Measurements from ENCODE around the gene CRTC2. TPM values are rescaled to one million over a fixed set of nuclear protein-coding genes. Genes with fewer than 3 reads are reported as not detected.
"Not testable (repeated sequence)": the region's sequence is repeated elsewhere in the genome, so short reads cannot be mapped to it uniquely, and the experiment has no call there.

Gene CRTC2, protein sequence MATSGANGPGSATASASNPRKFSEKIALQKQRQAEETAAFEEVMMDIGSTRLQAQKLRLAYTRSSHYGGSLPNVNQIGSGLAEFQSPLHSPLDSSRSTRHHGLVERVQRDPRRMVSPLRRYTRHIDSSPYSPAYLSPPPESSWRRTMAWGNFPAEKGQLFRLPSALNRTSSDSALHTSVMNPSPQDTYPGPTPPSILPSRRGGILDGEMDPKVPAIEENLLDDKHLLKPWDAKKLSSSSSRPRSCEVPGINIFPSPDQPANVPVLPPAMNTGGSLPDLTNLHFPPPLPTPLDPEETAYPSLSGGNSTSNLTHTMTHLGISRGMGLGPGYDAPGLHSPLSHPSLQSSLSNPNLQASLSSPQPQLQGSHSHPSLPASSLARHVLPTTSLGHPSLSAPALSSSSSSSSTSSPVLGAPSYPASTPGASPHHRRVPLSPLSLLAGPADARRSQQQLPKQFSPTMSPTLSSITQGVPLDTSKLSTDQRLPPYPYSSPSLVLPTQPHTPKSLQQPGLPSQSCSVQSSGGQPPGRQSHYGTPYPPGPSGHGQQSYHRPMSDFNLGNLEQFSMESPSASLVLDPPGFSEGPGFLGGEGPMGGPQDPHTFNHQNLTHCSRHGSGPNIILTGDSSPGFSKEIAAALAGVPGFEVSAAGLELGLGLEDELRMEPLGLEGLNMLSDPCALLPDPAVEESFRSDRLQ
- total RNA-seq: 62.8 and 76.4 TPM in 2 replicates

DNA sequence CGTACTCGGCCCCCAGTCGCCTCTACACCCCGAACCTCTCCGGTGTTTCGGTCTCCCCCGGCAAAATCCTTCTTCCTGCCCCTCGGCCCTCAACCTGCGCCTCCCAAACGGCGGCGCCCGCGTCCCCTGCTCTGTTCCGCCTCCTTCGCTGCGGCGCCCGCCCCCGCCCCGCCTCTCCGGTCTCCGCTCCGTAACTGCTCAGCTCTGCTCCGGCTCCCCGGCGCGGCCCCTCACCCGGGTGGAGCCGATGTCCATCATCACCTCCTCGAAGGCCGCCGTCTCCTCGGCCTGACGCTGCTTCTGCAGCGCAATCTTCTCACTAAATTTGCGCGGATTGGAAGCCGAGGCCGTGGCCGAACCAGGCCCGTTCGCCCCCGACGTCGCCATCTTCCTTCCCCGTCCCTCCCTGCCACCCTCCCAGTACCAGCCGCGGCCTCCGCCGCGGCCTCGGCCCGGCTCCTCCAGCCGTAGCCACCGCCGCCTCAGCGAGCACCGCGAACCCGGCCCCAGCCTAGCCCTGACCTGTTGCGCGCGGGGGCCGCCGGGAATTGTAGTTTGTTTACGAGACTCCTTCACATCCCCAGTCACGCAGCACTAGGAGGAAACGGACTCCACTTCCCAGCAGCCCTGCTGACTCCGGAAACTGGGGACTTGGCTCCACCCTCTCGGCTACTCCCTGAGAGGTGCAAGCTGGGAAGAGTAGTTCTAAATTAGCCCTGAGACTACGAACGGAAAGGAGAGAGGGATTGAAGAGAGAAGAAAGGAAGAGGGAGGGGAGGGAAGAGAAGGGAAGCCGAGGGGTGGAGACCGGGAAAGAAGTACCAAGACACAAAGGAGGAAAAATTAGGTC lies at the start of gene CRTC2:
TSS of gene CRTC2 (minus strand) at position 502 of the 850 bp plus-strand sequence. CDS start at position 387, 115 bp downstream.
- peaks cover 65% of the 10 kb centered on the region for H3K4me1 Mint-ChIP-seq (ENCODE audit: low read depth)
- no peaks in the 10 kb centered on the region for H3K27me3 Mint-ChIP-seq (ENCODE audit: insufficient read depth)
- intact Hi-C loops (cut with micrococcal nuclease): loop anchor here (1.0 to 5.0 kb wide), 9 partner anchors 9 to 314 kb away; partner anchors contain the start of genes CREB3L4, DENND4B, HAX1 and INTS3
- peak; percentile 96 for DNase-seq (ENCODE audit: low spot score)
- no peaks in the 10 kb centered on the region for H3K9me3 Mint-ChIP-seq
- peak within 1 kb of the TSS; percentile 97 for H3K4me3 Mint-ChIP-seq
- peaks cover 24% of the 10 kb centered on the region for H3K36me3 Mint-ChIP-seq (ENCODE audit: low read depth)
- peak within 1 kb of the TSS; percentile 81 for H3K27ac Mint-ChIP-seq

DNA sequence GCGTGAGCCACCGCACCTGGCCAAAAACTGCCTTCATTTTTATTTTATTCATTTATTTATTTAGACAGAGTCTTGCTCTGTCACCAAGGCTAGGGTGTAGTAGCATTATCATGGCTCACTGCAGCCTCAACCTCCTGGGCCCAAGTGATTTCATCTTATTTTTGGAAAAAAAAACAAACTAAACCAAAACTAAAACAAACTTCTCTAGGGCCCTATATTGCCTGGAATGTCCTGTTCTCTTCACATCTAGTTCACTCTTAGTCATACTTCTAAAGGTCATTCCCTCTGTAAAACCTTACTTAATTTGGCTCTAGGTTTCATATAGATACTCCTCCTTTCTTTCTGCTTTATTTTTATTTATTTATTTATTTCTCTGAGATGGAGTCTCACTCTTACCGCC lies 47.7 kb upstream of the CRTC2 start:
- intact Hi-C loops (cut with micrococcal nuclease): no loop called here
- Mint-ChIP-seq H3K9me3 (no peaks in the 10 kb centered on the region), H3K27me3 (ENCODE audit: insufficient read depth) (peaks cover 2% of the 10 kb centered on the region), H3K27ac (no peak overlapping the region), H3K4me3 (no peak overlapping the region), H3K36me3 (ENCODE audit: low read depth) (no peaks in the 10 kb centered on the region), H3K4me1 (ENCODE audit: low read depth) (no peaks in the 10 kb centered on the region)
- DNase-seq (ENCODE audit: low spot score): no peak

DNA sequence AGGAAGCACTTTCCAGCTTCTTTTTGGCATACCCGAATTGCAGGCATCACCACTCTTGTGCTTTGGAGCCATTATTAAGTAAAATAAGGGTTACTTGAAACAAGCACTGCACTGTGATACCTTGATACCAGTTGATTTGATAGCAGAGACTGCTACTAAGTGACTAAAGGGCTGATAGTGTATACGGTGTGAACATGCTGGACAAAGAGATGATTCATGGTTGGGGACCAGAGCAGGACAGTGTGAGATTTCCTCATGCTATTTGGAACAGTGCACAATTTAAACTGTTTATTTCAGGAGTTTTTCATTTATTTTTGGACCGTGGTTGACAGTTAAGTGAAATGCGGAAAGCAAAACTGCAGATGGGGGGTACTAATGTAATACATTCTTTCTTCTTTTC lies 42.0 kb upstream of the CRTC2 start:
- no peak overlapping the region for H3K27ac Mint-ChIP-seq
- no peak overlapping the region for H3K4me3 Mint-ChIP-seq
- H3K4me1 Mint-ChIP-seq (ENCODE audit: low read depth): no peaks in the 10 kb centered on the region
- no peaks in the 10 kb centered on the region for H3K9me3 Mint-ChIP-seq
- intact Hi-C loops (cut with micrococcal nuclease): no loop called here
- no peaks in the 10 kb centered on the region for H3K27me3 Mint-ChIP-seq (ENCODE audit: insufficient read depth)
- DNase-seq (ENCODE audit: low spot score): no peak
- peaks cover 4% of the 10 kb centered on the region for H3K36me3 Mint-ChIP-seq (ENCODE audit: low read depth)

DNA sequence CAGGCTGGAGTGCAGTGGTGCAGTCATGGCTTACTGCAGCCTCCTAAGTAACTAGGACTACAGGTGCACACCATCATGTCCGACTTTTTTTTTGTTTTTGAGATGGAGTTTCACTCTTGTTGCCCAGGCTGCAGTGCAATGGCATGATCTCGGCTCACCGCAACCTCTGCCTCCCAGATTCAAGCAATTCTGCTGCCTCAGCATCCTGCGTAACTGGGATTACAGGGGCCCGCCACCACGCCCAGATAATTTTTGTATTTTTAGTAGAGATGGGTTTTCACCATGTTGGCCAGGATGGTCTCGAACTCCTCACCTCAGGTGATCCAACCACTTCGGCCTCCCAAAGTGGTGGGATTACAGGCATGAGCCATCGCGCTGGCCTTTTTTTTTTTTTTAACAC lies 38.5 kb upstream of the CRTC2 start:
- H3K9me3 Mint-ChIP-seq; H3K27me3 Mint-ChIP-seq (ENCODE audit: insufficient read depth); H3K4me3 Mint-ChIP-seq; intact Hi-C loops (cut with micrococcal nuclease); DNase-seq (ENCODE audit: low spot score); H3K27ac Mint-ChIP-seq: not testable (repeated sequence)
- H3K36me3 Mint-ChIP-seq (ENCODE audit: low read depth): peaks cover 26% of the 10 kb centered on the region
- peaks cover 15% of the 10 kb centered on the region for H3K4me1 Mint-ChIP-seq (ENCODE audit: low read depth)

DNA sequence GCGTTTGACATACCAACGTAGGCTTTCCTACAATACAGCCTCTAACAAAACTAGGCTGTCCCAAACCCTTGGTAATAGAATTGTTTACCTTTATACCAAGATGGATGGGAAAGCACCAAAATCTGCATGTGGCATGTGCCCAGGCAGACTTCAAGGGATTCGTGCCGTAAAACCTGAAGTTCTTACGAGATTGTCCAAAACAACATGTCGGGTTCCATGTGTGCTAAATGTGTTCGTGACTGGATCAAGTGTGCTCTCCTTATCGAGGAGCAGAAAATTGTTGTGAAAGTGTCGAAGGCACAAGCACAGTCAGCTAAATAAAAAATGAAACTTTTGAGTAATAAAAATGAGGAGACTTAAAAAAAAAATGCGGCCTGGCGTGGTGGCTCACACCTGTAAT lies 37.2 kb upstream of the CRTC2 start:
- Mint-ChIP-seq H3K27me3 (ENCODE audit: insufficient read depth) (no peaks in the 10 kb centered on the region), H3K27ac (peak overlapping the region; percentile 21), H3K9me3 (no peaks in the 10 kb centered on the region), H3K36me3 (ENCODE audit: low read depth) (peaks cover 39% of the 10 kb centered on the region), H3K4me1 (ENCODE audit: low read depth) (peaks cover 24% of the 10 kb centered on the region), H3K4me3 (peak overlapping the region; percentile 8)
- intact Hi-C loops (cut with micrococcal nuclease): no loop called here
- no peak for DNase-seq (ENCODE audit: low spot score)

DNA sequence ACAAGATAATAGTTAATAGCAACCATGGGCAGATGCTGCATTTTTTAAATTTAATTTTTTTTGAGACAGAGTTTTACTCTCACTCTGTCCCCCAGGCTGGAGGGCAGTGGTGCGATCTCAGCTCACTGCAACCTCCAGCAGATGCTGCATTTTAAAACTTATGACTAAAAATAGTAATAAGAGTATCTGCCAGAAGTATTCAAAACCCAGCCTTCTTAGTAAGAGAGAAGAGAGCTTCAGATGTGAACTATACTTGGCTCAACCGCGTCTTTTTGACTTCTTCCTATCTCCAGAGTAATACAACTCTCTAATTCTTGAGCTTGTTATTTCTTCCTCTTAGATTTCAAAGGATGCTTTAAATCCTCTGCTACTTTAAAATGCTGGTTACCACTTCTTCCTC lies 36.8 kb upstream of the CRTC2 start:
- Mint-ChIP-seq H3K4me3 (peak overlapping the region; percentile 8), H3K27me3 (ENCODE audit: insufficient read depth) (no peaks in the 10 kb centered on the region), H3K27ac (peak overlapping the region; percentile 21), H3K4me1 (ENCODE audit: low read depth) (peaks cover 28% of the 10 kb centered on the region), H3K9me3 (no peaks in the 10 kb centered on the region), H3K36me3 (ENCODE audit: low read depth) (peaks cover 42% of the 10 kb centered on the region)
- no peak for DNase-seq (ENCODE audit: low spot score)
- intact Hi-C loops (cut with micrococcal nuclease): no loop called here

DNA sequence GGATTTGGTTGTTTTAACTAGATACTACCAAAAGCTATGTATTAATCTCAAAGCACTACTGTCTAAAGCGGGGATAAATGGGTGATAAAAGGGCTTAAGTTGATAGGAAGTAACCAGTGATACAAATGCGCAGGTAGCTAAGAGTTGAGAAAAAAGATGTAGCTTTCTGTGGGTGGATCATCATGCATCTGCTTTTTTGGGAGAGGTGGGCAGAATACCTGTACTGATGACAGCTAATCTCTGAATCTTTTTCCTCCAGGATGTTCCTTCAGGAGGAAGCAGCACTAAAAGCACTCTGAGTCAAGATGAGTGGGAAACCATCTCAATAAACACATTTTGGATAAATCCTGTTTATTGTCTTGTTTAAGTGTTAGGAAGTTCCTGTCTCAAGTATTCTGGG lies 33.4 kb upstream of the CRTC2 start:
- Mint-ChIP-seq H3K4me1 (ENCODE audit: low read depth) (peaks cover 40% of the 10 kb centered on the region), H3K36me3 (ENCODE audit: low read depth) (peaks cover 42% of the 10 kb centered on the region), H3K4me3 (peak overlapping the region; percentile 94), H3K27me3 (ENCODE audit: insufficient read depth) (peaks cover 1% of the 10 kb centered on the region), H3K9me3 (no peaks in the 10 kb centered on the region), H3K27ac (peak overlapping the region; percentile 94)
- no peak for DNase-seq (ENCODE audit: low spot score)
- intact Hi-C loops (cut with micrococcal nuclease): loop anchor here (2.0 kb wide), 2 partner anchors 167 to 281 kb away; partner anchors contain the start of gene HAX1

DNA sequence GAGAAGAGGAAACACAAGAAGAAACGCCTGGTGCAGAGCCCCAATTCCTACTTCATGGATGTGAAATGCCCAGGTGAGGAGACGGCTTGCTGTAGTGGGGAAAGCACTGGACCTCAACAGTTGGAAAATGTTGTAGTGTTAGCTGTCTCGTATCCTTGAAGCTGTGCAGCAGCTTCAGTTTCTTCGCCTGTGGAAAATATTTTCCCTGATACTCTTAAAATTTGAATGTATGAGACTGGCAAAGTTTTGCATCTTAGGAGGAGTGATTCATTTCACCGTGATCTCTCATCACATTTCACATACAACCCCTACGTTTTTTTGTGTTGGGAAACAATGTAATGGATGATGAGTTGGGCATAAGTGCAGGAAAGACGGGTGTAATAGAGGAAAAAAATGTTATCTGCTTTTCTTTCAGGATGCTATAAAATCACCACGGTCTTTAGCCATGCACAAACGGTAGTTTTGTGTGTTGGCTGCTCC lies 32.8 kb upstream of the CRTC2 start:
- H3K27ac Mint-ChIP-seq: peak overlapping the region; percentile 94
- no peak for DNase-seq (ENCODE audit: low spot score)
- intact Hi-C loops (cut with micrococcal nuclease): loop anchor here (2.0 kb wide), 2 partner anchors 168 to 282 kb away; partner anchors contain the start of gene HAX1
- peaks cover 1% of the 10 kb centered on the region for H3K27me3 Mint-ChIP-seq (ENCODE audit: insufficient read depth)
- no peaks in the 10 kb centered on the region for H3K9me3 Mint-ChIP-seq
- H3K4me3 Mint-ChIP-seq: peak overlapping the region; percentile 94
- peaks cover 46% of the 10 kb centered on the region for H3K4me1 Mint-ChIP-seq (ENCODE audit: low read depth)
- H3K36me3 Mint-ChIP-seq (ENCODE audit: low read depth): peaks cover 42% of the 10 kb centered on the region

DNA sequence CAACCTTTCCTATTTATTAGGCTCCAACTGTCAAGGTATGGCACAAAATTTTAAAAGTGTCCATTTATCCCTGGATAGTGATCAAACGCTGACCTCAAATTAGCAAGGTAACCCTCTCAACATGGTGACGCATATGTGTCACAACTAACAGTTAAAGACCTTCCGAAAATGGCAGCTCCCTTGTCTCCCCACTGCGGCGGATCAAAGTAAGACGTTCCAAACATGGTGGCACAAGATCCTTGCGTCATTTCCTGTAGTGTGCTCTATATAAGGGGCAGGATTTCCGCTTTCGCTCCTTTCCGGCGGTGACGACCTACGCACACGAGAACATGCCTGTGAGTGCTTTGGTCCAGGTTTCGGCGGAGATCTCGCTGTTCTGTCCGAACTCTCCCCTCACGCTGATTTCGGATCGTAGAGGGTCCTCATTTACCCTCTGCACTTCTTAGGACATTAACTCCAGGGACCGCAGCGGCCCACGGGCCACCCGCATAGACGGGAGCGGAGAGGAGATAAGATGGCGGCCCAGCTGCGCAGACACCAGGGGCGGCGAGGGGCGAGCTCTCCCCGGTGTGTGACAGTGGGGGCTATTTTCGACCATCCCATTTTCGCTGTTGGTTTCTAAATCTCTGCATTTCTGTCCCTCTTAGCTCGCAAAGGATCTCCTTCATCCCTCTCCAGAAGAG lies 32.2 kb upstream of the CRTC2 start, which contains the start of gene RPS27:
TSS of gene RPS27 (plus strand) at position 295 of the 683 bp plus-strand sequence. CDS start at position 330, 35 bp downstream.
- peaks cover 41% of the 10 kb centered on the region for H3K36me3 Mint-ChIP-seq (ENCODE audit: low read depth)
- peaks cover 1% of the 10 kb centered on the region for H3K27me3 Mint-ChIP-seq (ENCODE audit: insufficient read depth)
- H3K4me1 Mint-ChIP-seq (ENCODE audit: low read depth): peaks cover 51% of the 10 kb centered on the region
- peak; percentile 86 for DNase-seq (ENCODE audit: low spot score)
- peak within 1 kb of the TSS; percentile 94 for H3K4me3 Mint-ChIP-seq
- intact Hi-C loops (cut with micrococcal nuclease): loop anchor here (1.0 to 2.0 kb wide), 10 partner anchors 13 to 282 kb away; partner anchors contain the start of genes CREB3L4, CRTC2, DENND4B and HAX1
- H3K27ac Mint-ChIP-seq: peak within 1 kb of the TSS; percentile 94
- H3K9me3 Mint-ChIP-seq: no peaks in the 10 kb centered on the region

DNA sequence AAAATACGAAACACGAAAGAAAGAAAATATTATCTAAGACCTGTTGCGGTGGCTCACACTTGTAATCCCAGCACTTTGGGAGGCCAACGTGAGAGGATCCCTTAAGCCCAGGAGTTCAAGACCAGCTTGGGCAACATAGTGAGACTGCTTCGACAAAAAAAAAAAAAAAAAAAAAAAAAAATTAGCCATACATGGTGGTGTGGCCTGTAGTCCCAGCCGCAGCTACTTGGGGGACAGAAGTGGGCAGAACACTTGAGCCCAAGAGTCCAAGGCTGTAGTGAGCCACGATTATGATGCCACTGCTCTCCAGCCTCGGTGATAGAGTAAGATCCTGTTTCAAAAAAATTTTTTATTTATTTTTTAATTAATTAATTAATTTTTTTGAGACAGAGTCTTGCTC lies 29.2 kb upstream of the CRTC2 start:
- intact Hi-C loops (cut with micrococcal nuclease): loop anchor here (2.0 kb wide), 1 partner anchor 309 kb away; the partner anchor contains the start of gene NPR1
- peaks cover 1% of the 10 kb centered on the region for H3K27me3 Mint-ChIP-seq (ENCODE audit: insufficient read depth)
- peak overlapping the region; percentile 79 for H3K27ac Mint-ChIP-seq
- H3K4me1 Mint-ChIP-seq (ENCODE audit: low read depth): peaks cover 56% of the 10 kb centered on the region
- no peak for DNase-seq (ENCODE audit: low spot score)
- H3K9me3 Mint-ChIP-seq: no peaks in the 10 kb centered on the region
- peaks cover 21% of the 10 kb centered on the region for H3K36me3 Mint-ChIP-seq (ENCODE audit: low read depth)
- H3K4me3 Mint-ChIP-seq: no peak overlapping the region

DNA sequence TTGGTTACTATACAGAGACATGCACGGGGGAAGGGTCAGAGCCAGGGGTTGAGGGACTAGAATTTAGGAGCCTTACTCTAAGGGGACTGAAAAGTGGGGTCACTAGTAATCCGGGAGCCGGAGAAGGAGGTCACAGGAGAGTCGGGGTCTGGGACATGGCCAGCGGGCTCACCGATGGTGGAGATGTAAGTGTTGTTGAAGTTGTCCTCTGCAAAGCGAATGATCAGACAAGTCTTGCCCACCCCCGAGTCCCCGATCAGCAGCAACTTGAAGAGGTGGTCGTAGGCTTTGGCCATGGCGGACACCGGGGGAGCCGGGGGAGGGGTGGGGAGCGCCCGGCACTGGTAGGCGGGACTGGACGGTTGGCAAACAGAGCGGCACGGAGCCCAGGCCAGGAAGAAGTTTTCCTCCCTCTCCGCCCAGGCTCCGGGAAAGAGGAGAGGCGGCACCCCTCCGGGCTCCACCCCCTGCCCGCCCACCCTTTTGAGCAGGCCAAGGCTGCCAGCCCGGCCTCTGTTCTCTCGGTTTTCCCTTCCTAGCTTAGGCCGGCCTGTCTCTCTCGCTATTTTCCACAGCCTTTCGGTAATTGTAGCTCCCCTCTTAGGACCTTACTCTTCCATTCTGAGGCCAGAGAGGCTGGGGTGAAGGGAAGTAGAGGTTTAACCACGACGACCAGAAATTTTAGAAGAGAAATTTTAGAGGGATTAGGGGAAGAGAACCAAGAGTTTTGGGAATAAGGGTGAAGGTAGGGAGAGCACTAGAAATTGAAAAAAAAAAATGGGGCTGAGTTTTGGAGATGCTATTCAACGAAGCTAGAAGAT lies 27.7 kb upstream of the CRTC2 start, which contains the start of gene RAB13:
TSS of gene RAB13 (minus strand) at position 399 of the 821 bp plus-strand sequence. CDS start at position 296, 103 bp downstream.
- no peak for DNase-seq (ENCODE audit: low spot score)
- H3K27me3 Mint-ChIP-seq (ENCODE audit: insufficient read depth): peaks cover 1% of the 10 kb centered on the region
- H3K4me1 Mint-ChIP-seq (ENCODE audit: low read depth): peaks cover 44% of the 10 kb centered on the region
- peak within 1 kb of the TSS; percentile 79 for H3K4me3 Mint-ChIP-seq
- H3K9me3 Mint-ChIP-seq: no peaks in the 10 kb centered on the region
- H3K36me3 Mint-ChIP-seq (ENCODE audit: low read depth): peaks cover 9% of the 10 kb centered on the region
- intact Hi-C loops (cut with micrococcal nuclease): loop anchor here (1.0 to 2.0 kb wide), 10 partner anchors 9 to 477 kb away; partner anchors contain the start of genes CREB3L4, DENND4B, JTB and NPR1
- peak within 1 kb of the TSS; percentile 79 for H3K27ac Mint-ChIP-seq

Data from activated T-helper 1 cell treated with anti-CD3 and anti-CD28 coated beads, Interleukin-12 subunit alpha, Interleukin-12 subunit beta, Interleukin-2, Interleukin-4 antibody, amounts not matched to agents 30 ng/mL and 10 ng/mL and 1 ng/mL, durations not matched to agents 14 hours and 24 hours and 36 hours (primary cell).